GM23338 (cell line): Measurements from ENCODE around the gene PRPF19. TPM values are rescaled to one million over a fixed set of nuclear protein-coding genes. Genes with fewer than 3 reads are reported as not detected.

Experiments used
- ATAC-seq: fragments of 200-7000 bp; cut with Tn5 transposase; 3 replicates; pipeline ENCODE4 v1.9.1; 2020
- DNase-seq: peaks from one replicate; pipeline ENCODE4 v3.0.0-alpha.2; 2015; ENCODE audit warnings: low spot score
- H2AFZ ChIP-seq: fragments of 200-600 bp; sonication (generic); 2 replicates; pipeline ENCODE4 v1.8.0; 2016; ENCODE audit warnings: antibody characterized with exemption, mild to moderate bottlenecking, moderate library complexity
- H3F3A ChIP-seq: fragments of 200-600 bp; sonication (generic); replicated peaks from 2 replicates; pipeline ENCODE4 v1.8.0; 2017; ENCODE audit warnings: antibody characterized with exemption, mixed run types, low read depth
- H3K27ac ChIP-seq: fragments of 200-600 bp; sonication (generic); 2 replicates; pipeline ENCODE4 v1.6.1; 2016; ENCODE audit warnings: low read depth
- H3K27me3 ChIP-seq: fragments of 200-600 bp; sonication (generic); 2 replicates; pipeline ENCODE4 v1.8.0; 2016; ENCODE audit warnings: mild to moderate bottlenecking, mixed run types, moderate library complexity; ENCODE audit not compliant: insufficient read depth
- H3K36me3 ChIP-seq: fragments of 200-600 bp; sonication (generic); 2 replicates; pipeline ENCODE4 v1.8.0; 2016; ENCODE audit warnings: mild to moderate bottlenecking; ENCODE audit not compliant: insufficient read depth
- H3K4me1 ChIP-seq: fragments of 200-600 bp; sonication (generic); 2 replicates; pipeline ENCODE4 v1.8.0; 2016; ENCODE audit warnings: mild to moderate bottlenecking, moderate library complexity; ENCODE audit not compliant: insufficient read depth
- H3K4me2 ChIP-seq: fragments of 200-600 bp; sonication (generic); 2 replicates; pipeline ENCODE4 v1.7.1; 2017; ENCODE audit warnings: mixed run types
- H3K4me3 ChIP-seq: fragments of 200-600 bp; sonication (generic); 2 replicates; pipeline ENCODE4 v1.6.1; 2016; ENCODE audit warnings: mixed run types
- H3K79me2 ChIP-seq: fragments of 200-600 bp; sonication (generic); replicated peaks from 2 replicates; pipeline ENCODE4 v1.8.0; 2017; ENCODE audit warnings: mild to moderate bottlenecking; ENCODE audit not compliant: insufficient read depth
- H3K9me2 ChIP-seq: fragments of 200-600 bp; sonication (generic); 2 replicates; pipeline ENCODE4 v1.8.0; 2017; ENCODE audit not compliant: insufficient read depth
- H4K20me1 ChIP-seq: fragments of 200-600 bp; sonication (generic); replicated peaks from 2 replicates; pipeline ENCODE4 v1.8.0; 2017; ENCODE audit warnings: mild to moderate bottlenecking; ENCODE audit not compliant: insufficient read depth
- H3K27ac Mint-ChIP-seq: 2 replicates; pipeline ENCODE4 v1.8.0; 2020; ENCODE audit warnings: inconsistent platforms, mild to moderate bottlenecking, moderate library complexity, mixed read lengths
- H3K27me3 Mint-ChIP-seq: 3 replicates; pipeline ENCODE4 v1.8.0; 2022; ENCODE audit warnings: low read depth, mild to moderate bottlenecking, moderate library complexity, mixed read lengths, inconsistent platforms; ENCODE audit not compliant: insufficient read depth, poor library complexity
- H3K36me3 Mint-ChIP-seq: 3 replicates; pipeline ENCODE4 v1.8.0; 2021; ENCODE audit warnings: low read depth, mild to moderate bottlenecking, inconsistent platforms, moderate library complexity, mixed read lengths
- H3K4me1 Mint-ChIP-seq: 3 replicates; pipeline ENCODE4 v1.8.0; 2020; ENCODE audit warnings: mild to moderate bottlenecking, inconsistent platforms, mixed read lengths
- H3K4me3 Mint-ChIP-seq: 3 replicates; pipeline ENCODE4 v1.8.0; 2021; ENCODE audit warnings: moderate library complexity, mild to moderate bottlenecking, inconsistent platforms, mixed read lengths
- H3K9me3 Mint-ChIP-seq: 3 replicates; pipeline ENCODE4 v1.8.0; 2020; ENCODE audit warnings: moderate library complexity, mild to moderate bottlenecking, inconsistent platforms, mixed read lengths
- CTCF ChIP-seq, 2 experiments: fragments of 200-600 bp in 1 of 2; sonication (generic) in 1 of 2; conservative IDR thresholded peaks; 2 replicates each; pipeline versions ENCODE4 v1.5.1 to v1.6.1; 2016 to 2017; ENCODE audit warnings: antibody characterized with exemption in 2 of 2, low read depth in 2 of 2, mild to moderate bottlenecking in 2 of 2, moderate library complexity in 1 of 2
- EZH2 ChIP-seq: fragments of 200-600 bp; sonication (generic); IDR thresholded peaks from one replicate; pipeline ENCODE4 v1.8.0; 2017; ENCODE audit warnings: antibody characterized with exemption, mild to moderate bottlenecking, low read depth; ENCODE audit not compliant: unreplicated experiment
- JUNB ChIP-seq: IDR thresholded peaks from one replicate; pipeline ENCODE4 v1.6.1; 2016; ENCODE audit warnings: antibody characterized with exemption; ENCODE audit not compliant: unreplicated experiment
- ZNF462 ChIP-seq: fragments of 250-450 bp; sonication (Bioruptor Pico); IDR thresholded peaks from 2 replicates; pipeline ENCODE4 v1.5.0; 2020; ENCODE audit warnings: mild to moderate bottlenecking, moderate library complexity
- polyA plus RNA-seq: library from polyadenylated mRNA; unstranded; fragments of >200 nt; fragmentation: Nextera tagmentation; extraction: Ambion mirVana; gene quantifications from 2 replicates; pipeline ENCODE4 v1.2.1, GENCODE V29; 2016
- total RNA-seq: library from RNA; depleted of rRNA; stranded (reverse); fragments of >200 nt; shearing (Covaris generic); gene quantifications from 2 replicates; pipeline ENCODE4 v1.2.3, GENCODE V29; 2014

The PRPF19 gene
- total and polyA plus RNA-seq, 2 experiments from 2014 or later: 153 to 161 TPM

- DNase-seq (no peak), ATAC-seq (no peak)
- Histone ChIP-seq H3K4me2 (no peak overlapping the region), H3K4me3 (no peak overlapping the region), H3K79me2 (peaks cover 27% of the 10 kb centered on the region), H3F3A (no peaks in the 10 kb centered on the region; the same call in 1 of the 2 replicates), H3K4me1 (peaks cover 3% of the 10 kb centered on the region), H3K27ac (no peak overlapping the region), H4K20me1 (peaks cover 36% of the 10 kb centered on the region), H3K27me3 (no peaks in the 10 kb centered on the region), H3K36me3 (peaks cover 48% of the 10 kb centered on the region), H2AFZ (no peak overlapping the region), H3K9me2 (no peaks in the 10 kb centered on the region)
- Mint-ChIP-seq H3K36me3 (peaks cover 86% of the 10 kb centered on the region), H3K4me3 (no peak overlapping the region), H3K27ac (no peak overlapping the region), H3K27me3 (no peaks in the 10 kb centered on the region), H3K4me1 (peaks cover 7% of the 10 kb centered on the region), H3K9me3 (no peaks in the 10 kb centered on the region)
- no peak for TF ChIP-seq CTCF (conservative IDR thresholded peaks at IDR 0.05; ENCODE audit: low read depth in 2 of 2)
- no peak for TF ChIP-seq EZH2
- no peak for TF ChIP-seq ZNF462
- TF ChIP-seq JUNB: no peak
Observed at GRCh38 chr11:60899977-60900376, 6.4 kb downstream of the PRPF19 start.
